Adrenal gland (tissue), 5 donors: ENCODE data around the gene NRXN3.

Experiments used
- CTCF ChIP-seq, 6 experiments: fragments of 450-650 bp in 4 of 6; fragments of 200-600 bp in 2 of 6; sonication (generic) in 1 of 6; IDR thresholded peaks; 1 replicate in 5 of 6; 2 replicates in 1 of 6; pipeline versions ENCODE4 v1.5.1 to v1.8.0; 2016 to 2021; ENCODE audit warnings: antibody characterized with exemption in 6 of 6, mild to moderate bottlenecking in 2 of 6, moderate library complexity in 1 of 6
- POLR2A ChIP-seq, 2 donors: fragments of 450-650 bp; IDR thresholded peaks; one replicate each; pipeline ENCODE4 v1.6.1; 2017; ENCODE audit warnings: antibody characterized with exemption in 2 of 2, mild to moderate bottlenecking in 2 of 2, moderate library complexity in 1 of 2
- donor health status: DM: no; HTN: no; CAD: no.

- TF ChIP-seq CTCF (IDR thresholded peaks at IDR 0.05) (no peak), POLR2A (IDR thresholded peaks at IDR 0.05) (no peak)
Observed at GRCh38 chr14:78690836-78691235, 520.7 kb downstream of the NRXN3 start.
